ENCODE data around the gene MCTP1. TPM values are rescaled to one million over a fixed set of nuclear protein-coding genes. Genes with fewer than 3 reads are reported as not detected.

MCTP1 gene
- polyA plus RNA-seq, 3 donors = 34.4 to 72.9 (median 55.5) TPM

DNA sequence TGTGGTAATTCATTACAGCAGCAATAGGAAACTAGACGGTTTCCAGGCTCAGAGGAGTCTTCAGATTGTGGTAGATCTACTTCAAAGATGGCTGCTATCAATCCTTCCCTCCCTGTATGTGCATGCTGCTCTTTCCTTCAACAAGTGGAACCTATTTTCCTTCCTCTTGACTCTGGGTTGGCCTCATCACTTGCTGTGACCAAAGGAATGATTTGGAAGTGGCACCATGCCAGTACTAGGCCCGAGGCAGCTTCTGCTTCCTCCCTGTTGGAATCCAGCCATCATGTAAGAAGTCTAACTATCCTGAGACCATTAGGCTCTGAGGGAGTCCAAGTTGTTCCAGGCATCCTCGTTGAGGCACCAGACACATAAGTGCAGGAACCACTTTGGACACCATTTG is 46.5 kb upstream of the MCTP1 start:
- intact Hi-C loops (cut with micrococcal nuclease) = no loop called here
- no peaks in the 10 kb centered on the region for H3K9me3 ChIP-seq (replicated peaks in 1 of 2; ENCODE audit: control insufficient read depth in 1 of 2, insufficient read depth in 1 of 2, low read length in 2 of 2)
- peaks cover 0 to 5% (median 1%) of the 10 kb centered on the region in 3 donors for H3K27me3 Mint-ChIP-seq (ENCODE audit: low read depth in 3 of 3)
- no peak overlapping the region for H3K4me3 ChIP-seq (replicated peaks in 1 of 3; ENCODE audit: low read depth in 2 of 3, low read length in 3 of 3)
- no peaks in the 10 kb centered on the region for H3K79me2 ChIP-seq (ENCODE audit: insufficient read depth, low read length)
- H3K4me1 ChIP-seq (ENCODE audit: control insufficient read depth in 1 of 2, insufficient read depth in 2 of 2, low read length in 2 of 2) = peaks cover 0 to 5% of the 10 kb centered on the region in 2 donors
- H3K27me3 ChIP-seq (ENCODE audit: control insufficient read depth in 2 of 2, insufficient read depth in 2 of 2, low read length in 2 of 2) = no peaks in the 10 kb centered on the region
- TF ChIP-seq, protein P1, sequence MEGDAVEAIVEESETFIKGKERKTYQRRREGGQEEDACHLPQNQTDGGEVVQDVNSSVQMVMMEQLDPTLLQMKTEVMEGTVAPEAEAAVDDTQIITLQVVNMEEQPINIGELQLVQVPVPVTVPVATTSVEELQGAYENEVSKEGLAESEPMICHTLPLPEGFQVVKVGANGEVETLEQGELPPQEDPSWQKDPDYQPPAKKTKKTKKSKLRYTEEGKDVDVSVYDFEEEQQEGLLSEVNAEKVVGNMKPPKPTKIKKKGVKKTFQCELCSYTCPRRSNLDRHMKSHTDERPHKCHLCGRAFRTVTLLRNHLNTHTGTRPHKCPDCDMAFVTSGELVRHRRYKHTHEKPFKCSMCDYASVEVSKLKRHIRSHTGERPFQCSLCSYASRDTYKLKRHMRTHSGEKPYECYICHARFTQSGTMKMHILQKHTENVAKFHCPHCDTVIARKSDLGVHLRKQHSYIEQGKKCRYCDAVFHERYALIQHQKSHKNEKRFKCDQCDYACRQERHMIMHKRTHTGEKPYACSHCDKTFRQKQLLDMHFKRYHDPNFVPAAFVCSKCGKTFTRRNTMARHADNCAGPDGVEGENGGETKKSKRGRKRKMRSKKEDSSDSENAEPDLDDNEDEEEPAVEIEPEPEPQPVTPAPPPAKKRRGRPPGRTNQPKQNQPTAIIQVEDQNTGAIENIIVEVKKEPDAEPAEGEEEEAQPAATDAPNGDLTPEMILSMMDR (IDR thresholded peaks at IDR 0.05) = no peak
- no peaks in the 10 kb centered on the region for H4K20me1 ChIP-seq (ENCODE audit: insufficient read depth, low read length)
- peaks cover 15% of the 10 kb centered on the region for H3K4me1 Mint-ChIP-seq
- H3K4me2 ChIP-seq (replicated peaks; ENCODE audit: extremely low read depth, low read length, poor library complexity, severe bottlenecking) = no peak overlapping the region
- no peaks in the 10 kb centered on the region for H3K36me3 Mint-ChIP-seq
- peak overlapping the region in 1 of 7 donors; percentile 49 for H3K27ac Mint-ChIP-seq
- no peak overlapping the region for H2AFZ ChIP-seq (ENCODE audit: insufficient read depth, low read depth, low read length, poor library complexity, severe bottlenecking)
- no peak overlapping the region for H3K27ac ChIP-seq (ENCODE audit: low read depth in 1 of 2, low read length in 2 of 2)
- H3K4me3 Mint-ChIP-seq = no peak overlapping the region
- H3K9ac ChIP-seq (ENCODE audit: insufficient read depth, low read length, poor library complexity, severe bottlenecking) = no peak overlapping the region
- peaks cover 0 to 10% (median 5%) of the 10 kb centered on the region in 7 donors for H3K9me3 Mint-ChIP-seq
- 0% methylated on average over 1 of the region's 3 CpGs for WGBS (ENCODE audit: insufficient coverage)
- H3K36me3 ChIP-seq (replicated peaks in 1 of 2; ENCODE audit: control insufficient read depth in 1 of 2, insufficient read depth in 2 of 2, low read length in 2 of 2) = no peaks in the 10 kb centered on the region
- no peak for DNase-seq

DNA sequence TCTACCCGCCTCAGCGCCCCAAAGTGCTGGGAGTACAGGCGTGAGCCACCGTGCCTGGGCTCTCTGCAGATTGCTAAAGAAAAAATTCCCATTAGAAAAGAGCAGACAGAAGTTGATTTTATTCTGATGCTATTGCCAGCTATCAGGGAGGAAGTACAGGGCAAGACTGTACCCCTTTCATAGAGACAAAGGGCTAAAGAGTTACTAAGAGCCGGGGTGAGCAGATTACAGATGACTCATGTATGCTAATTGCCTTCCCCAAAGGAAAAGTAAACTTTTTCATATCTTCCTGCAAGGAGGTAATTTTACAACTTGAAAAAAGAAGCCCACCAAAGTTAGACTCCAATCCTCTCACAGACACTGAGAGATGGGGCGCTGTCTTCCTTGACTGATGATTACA is 42.3 kb upstream of the MCTP1 start:
- Histone ChIP-seq H3K4me3 (replicated peaks in 1 of 3; ENCODE audit: low read depth in 2 of 3, low read length in 3 of 3) (no peak overlapping the region), H3K9ac (ENCODE audit: insufficient read depth, low read length, poor library complexity, severe bottlenecking) (no peak overlapping the region), H3K4me1 (ENCODE audit: control insufficient read depth in 1 of 2, insufficient read depth in 2 of 2, low read length in 2 of 2) (peaks cover 0 to 5% of the 10 kb centered on the region in 2 donors), H3K4me2 (replicated peaks; ENCODE audit: extremely low read depth, low read length, poor library complexity, severe bottlenecking) (no peak overlapping the region), H3K27ac (ENCODE audit: low read depth in 1 of 2, low read length in 2 of 2) (no peak overlapping the region), H4K20me1 (ENCODE audit: insufficient read depth, low read length) (no peaks in the 10 kb centered on the region), H2AFZ (ENCODE audit: insufficient read depth, low read depth, low read length, poor library complexity, severe bottlenecking) (no peak overlapping the region), H3K79me2 (ENCODE audit: insufficient read depth, low read length) (no peaks in the 10 kb centered on the region), H3K27me3 (ENCODE audit: control insufficient read depth in 2 of 2, insufficient read depth in 2 of 2, low read length in 2 of 2) (no peaks in the 10 kb centered on the region), H3K36me3 (replicated peaks in 1 of 2; ENCODE audit: control insufficient read depth in 1 of 2, insufficient read depth in 2 of 2, low read length in 2 of 2) (no peaks in the 10 kb centered on the region), H3K9me3 (replicated peaks in 1 of 2; ENCODE audit: control insufficient read depth in 1 of 2, insufficient read depth in 1 of 2, low read length in 2 of 2) (no peaks in the 10 kb centered on the region)
- no peak for DNase-seq
- peaks cover 12% of the 10 kb centered on the region for H3K4me1 Mint-ChIP-seq
- no peaks in the 10 kb centered on the region for H3K27me3 Mint-ChIP-seq (ENCODE audit: low read depth in 3 of 3)
- H3K27ac Mint-ChIP-seq = no peak overlapping the region
- WGBS (ENCODE audit: insufficient coverage) = no CpG with 5 or more reads among the region's 6 CpGs
- TF ChIP-seq, protein P1 (IDR thresholded peaks at IDR 0.05) = no peak
- intact Hi-C loops (cut with micrococcal nuclease) = no loop called here
- H3K36me3 Mint-ChIP-seq = no peaks in the 10 kb centered on the region
- peaks cover 0 to 8% (median 3%) of the 10 kb centered on the region in 7 donors for H3K9me3 Mint-ChIP-seq
- H3K4me3 Mint-ChIP-seq = no peak overlapping the region
